SK-N-SH treated with all-trans-retinoic acid at 6 μM for 48 hours (cell line): ENCODE measurements around the gene KIF21B.

Source experiments
- ATAC-seq: fragments of 200-7000 bp; cut with Tn5 transposase; 3 replicates; pipeline ENCODE4 v1.9.1; 2020; ENCODE audit warnings: mild to moderate bottlenecking, moderate library complexity
- ARNTL ChIP-seq: fragments of 450-650 bp; formaldehyde crosslinking; IDR thresholded peaks from 2 replicates; pipeline ENCODE4 v1.5.0; 2020; ENCODE audit warnings: low read depth, mild to moderate bottlenecking, moderate library complexity, borderline replicate concordance
- BACH2 ChIP-seq: fragments of 250-450 bp; sonication (Bioruptor Pico); IDR thresholded peaks from 2 replicates; pipeline ENCODE4 v1.9.0; 2021; ENCODE audit warnings: mild to moderate bottlenecking, borderline replicate concordance
- CREB5 ChIP-seq: fragments of 250-450 bp; sonication (Bioruptor Pico); IDR thresholded peaks from 2 replicates; pipeline ENCODE4 v1.5.1; 2020; ENCODE audit warnings: low read depth, mild to moderate bottlenecking, moderate library complexity
- CSDC2 ChIP-seq: fragments of 250-450 bp; sonication (Bioruptor Pico); IDR thresholded peaks from 2 replicates; pipeline ENCODE4 v1.5.0; 2020; ENCODE audit warnings: mild to moderate bottlenecking, moderate library complexity
- ESRRG ChIP-seq: fragments of 250-450 bp; sonication (Bioruptor Pico); IDR thresholded peaks from 2 replicates; pipeline ENCODE4 v1.6.1; 2021; ENCODE audit warnings: mild to moderate bottlenecking
- GLIS3 ChIP-seq: fragments of 250-450 bp; sonication (Bioruptor Pico); IDR thresholded peaks from 2 replicates; pipeline ENCODE4 v1.5.0; 2020; ENCODE audit warnings: mild to moderate bottlenecking, moderate library complexity
- ISL1 ChIP-seq: fragments of 250-450 bp; sonication (Bioruptor Pico); IDR thresholded peaks from 2 replicates; pipeline ENCODE4 v2.1.2; 2022; ENCODE audit warnings: mild to moderate bottlenecking, moderate library complexity
- OSR1 ChIP-seq: fragments of 250-450 bp; sonication (Bioruptor Pico); IDR thresholded peaks from 2 replicates; pipeline ENCODE4 v1.8.0; 2022; ENCODE audit warnings: moderate library complexity, mild to moderate bottlenecking, inconsistent platforms
- PATZ1 ChIP-seq: fragments of 250-450 bp; sonication (Bioruptor Pico); IDR thresholded peaks from 2 replicates; pipeline ENCODE4 v1.8.0; 2020; ENCODE audit warnings: mild to moderate bottlenecking, moderate library complexity, borderline replicate concordance
- POU6F1 ChIP-seq: fragments of 250-450 bp; sonication (Bioruptor Pico); IDR thresholded peaks from 2 replicates; pipeline ENCODE4 v1.8.0; 2021; ENCODE audit warnings: low read depth, mild to moderate bottlenecking, moderate library complexity, borderline replicate concordance
- RARB ChIP-seq: fragments of 250-450 bp; sonication (Bioruptor Pico); IDR thresholded peaks from 2 replicates; pipeline ENCODE4 v1.8.0; 2021; ENCODE audit warnings: mild to moderate bottlenecking, moderate library complexity
- SNAI2 ChIP-seq: fragments of 250-450 bp; sonication (Bioruptor Pico); IDR thresholded peaks from 2 replicates; pipeline ENCODE4 v1.5.0; 2020; ENCODE audit warnings: mild to moderate bottlenecking, moderate library complexity
- TOX ChIP-seq: fragments of 250-450 bp; sonication (Bioruptor Pico); IDR thresholded peaks from 2 replicates; pipeline ENCODE4 v1.8.0; 2021; ENCODE audit warnings: mild to moderate bottlenecking, moderate library complexity, borderline replicate concordance
- TSHZ2 ChIP-seq: fragments of 250-450 bp; sonication (Bioruptor Pico); IDR thresholded peaks from 2 replicates; pipeline ENCODE4 v1.5.0; 2020; ENCODE audit warnings: mild to moderate bottlenecking, moderate library complexity
- ZC3H10 ChIP-seq: fragments of 250-450 bp; sonication (Bioruptor Pico); IDR thresholded peaks from 2 replicates; pipeline ENCODE4 v1.5.1; 2021; ENCODE audit warnings: mild to moderate bottlenecking, moderate library complexity
- ZFP3 ChIP-seq: fragments of 250-450 bp; sonication (Bioruptor Pico); IDR thresholded peaks from 2 replicates; pipeline ENCODE4 v1.5.0; 2020; ENCODE audit warnings: mild to moderate bottlenecking, moderate library complexity
- ZFP30 ChIP-seq: fragments of 450-650 bp; formaldehyde crosslinking; IDR thresholded peaks from 2 replicates; pipeline ENCODE4 v1.5.0; 2022; ENCODE audit warnings: mild to moderate bottlenecking, moderate library complexity
- ZNF565 ChIP-seq: fragments of 450-650 bp; formaldehyde crosslinking; conservative IDR thresholded peaks from 2 replicates; pipeline ENCODE4 v1.5.0; 2020; ENCODE audit warnings: low read depth, mild to moderate bottlenecking, moderate library complexity
- ZNF70 ChIP-seq: fragments of 450-650 bp; formaldehyde crosslinking; IDR thresholded peaks from 2 replicates; pipeline ENCODE4 v1.5.0; 2020; ENCODE audit warnings: mild to moderate bottlenecking, moderate library complexity

The KIF21B gene

GRCh38 chr1:201051399-201051798 lies 27.9 kb upstream of the KIF21B start:
- no peak for ATAC-seq
- no peak for TF ChIP-seq SNAI2

GRCh38 chr1:201050515-201051277 lies 27.2 kb upstream of the KIF21B start:
- TF ChIP-seq SNAI2 (no peak), ZC3H10 (no peak), PATZ1 (no peak), ESRRG (CRISPR knock-in tag) (no peak), ZFP3 (no peak), TSHZ2 (CRISPR knock-in tag) (no peak), ZFP30 (no peak), ZNF565 (CRISPR knock-in tag) (no peak), POU6F1 (CRISPR knock-in tag) (no peak), CREB5 (CRISPR knock-in tag) (no peak), CSDC2 (CRISPR knock-in tag) (no peak), TOX (CRISPR knock-in tag) (no peak), OSR1 (CRISPR knock-in tag) (no peak)
- ATAC-seq: no peak

- TF ChIP-seq ZC3H10 (no peak), BACH2 (CRISPR knock-in tag) (no peak), ARNTL (no peak), ZNF70 (CRISPR knock-in tag) (peak; percentile 99)
- TF ChIP-seq, all 23 proteins: peak for 1
- ATAC-seq: no peak
These were observed 25.8 kb upstream of the KIF21B start for GRCh38 chr1:201049248-201049831.

GRCh38 chr1:201048521-201048920 lies 25.0 kb upstream of the KIF21B start:
- no peak for ATAC-seq
- TF ChIP-seq ZNF565 (CRISPR knock-in tag) (no peak), TOX (CRISPR knock-in tag) (no peak), ISL1 (CRISPR knock-in tag) (no peak), ZFP3 (no peak), ZC3H10 (no peak), GLIS3 (CRISPR knock-in tag) (no peak), RARB (CRISPR knock-in tag) (no peak), POU6F1 (CRISPR knock-in tag) (no peak), CREB5 (CRISPR knock-in tag) (no peak), PATZ1 (no peak)
